ENCODE measurements around the gene ATF3.

Gene ATF3

GRCh38 chr1:212608392-212608958 is at the start of gene ATF3:
Gene ATF3 (plus strand): TSS chr1:212608761. CDS start chr1:212615022, 6,261 bp downstream.
- DNase-seq, result peak; percentile 100

GRCh38 chr1:212559929-212560328 is 48.6 kb upstream of the ATF3 start:
- no peak for DNase-seq

- DNase-seq, result no peak
Observed at GRCh38 chr1:212560933-212561460, 47.6 kb upstream of the ATF3 start.

GRCh38 chr1:212561501-212561931 is 47.0 kb upstream of the ATF3 start:
- no peak for DNase-seq

GRCh38 chr1:212562771-212563170 is 45.8 kb upstream of the ATF3 start:
- no peak for DNase-seq

GRCh38 chr1:212565079-212565478 is 43.5 kb upstream of the ATF3 start:
- peak; percentile 32 for DNase-seq

GRCh38 chr1:212565571-212566305 is 42.8 kb upstream of the ATF3 start:
- DNase-seq, result peak; percentile 31

- peak; percentile 93 for DNase-seq
Observed at GRCh38 chr1:212566522-212567479, 41.8 kb upstream of the ATF3 start.

- DNase-seq, result no peak
Observed at GRCh38 chr1:212567638-212568037, 40.9 kb upstream of the ATF3 start.

- DNase-seq, result no peak
Observed at GRCh38 chr1:212568978-212569537, 39.5 kb upstream of the ATF3 start.

- no peak for DNase-seq
Observed at GRCh38 chr1:212574732-212575131, 33.8 kb upstream of the ATF3 start.

GRCh38 chr1:212575333-212575732 is 33.2 kb upstream of the ATF3 start:
- no peak for DNase-seq

GRCh38 chr1:212578041-212578440 is 30.5 kb upstream of the ATF3 start:
- DNase-seq, result peak; percentile 44

GRCh38 chr1:212581034-212581433 is 27.5 kb upstream of the ATF3 start:
- no peak for DNase-seq

GRCh38 chr1:212582291-212582690 is 26.3 kb upstream of the ATF3 start:
- no peak for DNase-seq

GRCh38 chr1:212582808-212583615 is 25.5 kb upstream of the ATF3 start:
- no peak for DNase-seq

GRCh38 chr1:212583643-212584042 is 24.9 kb upstream of the ATF3 start:
- no peak for DNase-seq

- DNase-seq, result no peak
Observed at GRCh38 chr1:212584092-212584886, 24.3 kb upstream of the ATF3 start.

GRCh38 chr1:212585210-212585609 is 23.4 kb upstream of the ATF3 start:
- no peak for DNase-seq

- no peak for DNase-seq
Observed at GRCh38 chr1:212586206-212587015, 22.1 kb upstream of the ATF3 start.
